ENCODE measurements around the gene LIFR. TPM values are rescaled to one million over a fixed set of nuclear protein-coding genes. Genes with fewer than 3 reads are reported as not detected.

Gene LIFR
- total and polyA plus RNA-seq, 2 donors (not counting 3 experiments of a cell fraction or from before 2014, with no cell fraction given): 4.1 to 36.4 TPM

- H3K9ac ChIP-seq (replicated peaks; ENCODE audit: extremely low read depth, insufficient read depth, low read length): no peak overlapping the region
- H2AFZ ChIP-seq (ENCODE audit: low read depth, low read length): no peak overlapping the region
- H3K4me3 ChIP-seq (replicated peaks in 1 of 3; ENCODE audit: insufficient read depth in 1 of 3, low read depth in 1 of 3, low read length in 3 of 3): no peak overlapping the region
- DNase-seq (ENCODE audit: low read depth, low spot score) (no peak), FAIRE-seq (no peak)
- no peaks in the 10 kb centered on the region for H3K9me3 ChIP-seq (replicated peaks; ENCODE audit: control insufficient read depth, insufficient read depth, low read length)
- peaks cover 2% of the 10 kb centered on the region for H4K20me1 ChIP-seq (replicated peaks; ENCODE audit: control insufficient read depth, extremely low read depth, insufficient read depth, low read length)
- no peaks in the 10 kb centered on the region for H3K79me2 ChIP-seq (ENCODE audit: control insufficient read depth, insufficient read depth, low read length)
- peaks cover 2% of the 10 kb centered on the region for H3K9me1 ChIP-seq (replicated peaks; ENCODE audit: control insufficient read depth, extremely low read depth, insufficient read depth, low read length)
- no peak overlapping the region for H3K4me2 ChIP-seq (ENCODE audit: insufficient read depth, low read length)
- H3K27ac ChIP-seq (ENCODE audit: insufficient read depth, low read depth, low read length): no peak overlapping the region
- no peaks in the 10 kb centered on the region for H3K27me3 ChIP-seq (ENCODE audit: control insufficient read depth in 2 of 2, insufficient read depth in 2 of 2, low read length in 2 of 2)
- H3K36me3 ChIP-seq (ENCODE audit: control insufficient read depth in 2 of 2, extremely low read depth in 1 of 2, insufficient read depth in 2 of 2, low read length in 2 of 2): no peaks in the 10 kb centered on the region
- H3K4me1 ChIP-seq (ENCODE audit: control insufficient read depth, extremely low read depth, insufficient read depth, low read length): peaks cover 11% of the 10 kb centered on the region
- BruUV-seq (replicated peaks): no TSS peak
- dilution Hi-C loops (cut with MboI; ENCODE audit: extremely low pct_ligation_motif_present, low sequenced_read_pairs): no loop called here
- POLR2A ChIA-PET: no interaction called here
- CTCF ChIA-PET: interaction anchor here (1.0 to 7.3 kb wide), 7 partner anchors 14 to 263 kb away, joined by 3 to 167 read pairs (median 4); no protein-coding TSS in a partner anchor
- intact Hi-C loops (cut with micrococcal nuclease): no loop called here
- no peak for TF ChIP-seq MYC (IDR thresholded peaks at IDR 0.05; ENCODE audit: low read depth, low read length)
- TF ChIP-seq MAX (IDR thresholded peaks at IDR 0.05; ENCODE audit: insufficient read depth, insufficient read length): no peak
- no peak for TF ChIP-seq FOS (IDR thresholded peaks at IDR 0.05; ENCODE audit: borderline replicate concordance, insufficient read depth, low read length)
- TF ChIP-seq GATA2 (IDR thresholded peaks at IDR 0.05; ENCODE audit: insufficient read depth, insufficient read length, low read depth, low read length): no peak
- no peak for TF ChIP-seq CTCF (IDR thresholded peaks at IDR 0.05; ENCODE audit: extremely low read depth in 1 of 2, insufficient read depth in 1 of 2, low read depth in 1 of 2, low read length in 2 of 2)
- no peak for TF ChIP-seq POLR2A (IDR thresholded peaks at IDR 0.05; ENCODE audit: low read depth, low read length)
- TF ChIP-seq EZH2 (IDR thresholded peaks at IDR 0.05; ENCODE audit: borderline replicate concordance, low read depth, low read length, severe bottlenecking): no peak
- no peak for TF ChIP-seq POLR2AphosphoS5 (IDR thresholded peaks at IDR 0.05; ENCODE audit: insufficient read depth, low read depth, low read length)
- no peak for TF ChIP-seq JUN (IDR thresholded peaks at IDR 0.05; ENCODE audit: borderline replicate concordance, insufficient read depth, insufficient read length, low read depth)
Observed at GRCh38 chr5:38546691-38547146, 9.7 kb downstream of the LIFR start.
